NCI-H748 (cell line): ENCODE data around the gene RIN3.
A peak's percentile ranks its signal among the peaks of the same experiment; 100 is the strongest.

Experiments
- DNase-seq: peaks from one replicate; lab custom pipeline; 2025; ENCODE audit not compliant: unreplicated experiment; lab: John Stamatoyannopoulos, UW

The RIN3 gene

GRCh38 chr14:92706386-92706785 lies 192.8 kb downstream of the RIN3 start:
- no peak for DNase-seq

DNA sequence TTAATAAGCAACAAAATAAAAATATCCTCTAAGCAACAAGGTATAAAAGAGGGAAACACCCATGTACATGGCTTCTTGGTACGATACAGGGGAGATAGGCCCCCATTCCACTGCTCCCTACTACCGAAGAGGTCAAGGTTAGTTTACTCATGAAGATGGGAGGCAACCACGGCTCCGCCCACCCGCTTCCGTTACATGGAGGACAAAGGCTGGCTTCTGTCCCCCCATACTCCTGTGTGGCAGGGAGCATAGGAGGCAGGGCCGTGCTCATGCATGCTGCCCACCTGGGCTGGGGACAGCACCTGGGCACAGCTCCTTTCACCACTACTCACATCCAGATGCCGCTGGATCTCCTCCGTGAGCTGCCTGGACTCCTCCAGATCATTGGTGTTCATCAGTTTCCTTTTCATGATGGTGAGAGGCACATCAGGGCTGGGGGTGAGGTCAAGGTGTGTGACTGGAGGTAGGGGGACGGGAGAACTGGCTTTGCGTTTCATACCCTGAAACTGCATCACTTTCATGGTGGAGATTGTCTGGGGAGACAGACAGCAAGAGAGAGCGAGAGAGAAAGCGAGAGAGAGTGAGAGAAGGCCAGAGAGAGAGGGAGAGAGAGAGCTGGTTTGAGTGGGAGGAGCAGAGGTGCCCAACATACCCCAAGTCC lies 195.9 kb downstream of the RIN3 start:
- no peak for DNase-seq

DNA sequence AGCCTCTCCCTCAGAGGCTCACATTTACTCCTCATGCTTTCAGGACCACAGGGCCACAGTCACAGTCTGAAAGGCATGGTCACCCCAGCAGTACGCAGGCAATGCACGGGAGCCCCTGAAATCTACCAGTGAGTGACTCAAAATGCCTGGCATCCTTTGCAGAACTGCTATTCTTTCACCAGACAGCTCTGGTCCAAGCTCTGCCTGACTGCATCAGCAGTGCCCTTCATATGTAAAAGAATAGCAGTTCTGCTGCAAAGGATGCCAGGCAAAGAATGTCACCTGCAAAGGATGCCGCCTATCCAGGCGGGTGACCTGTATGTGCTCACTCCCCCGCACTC lies 196.4 kb downstream of the RIN3 start:
- DNase-seq = no peak

DNA sequence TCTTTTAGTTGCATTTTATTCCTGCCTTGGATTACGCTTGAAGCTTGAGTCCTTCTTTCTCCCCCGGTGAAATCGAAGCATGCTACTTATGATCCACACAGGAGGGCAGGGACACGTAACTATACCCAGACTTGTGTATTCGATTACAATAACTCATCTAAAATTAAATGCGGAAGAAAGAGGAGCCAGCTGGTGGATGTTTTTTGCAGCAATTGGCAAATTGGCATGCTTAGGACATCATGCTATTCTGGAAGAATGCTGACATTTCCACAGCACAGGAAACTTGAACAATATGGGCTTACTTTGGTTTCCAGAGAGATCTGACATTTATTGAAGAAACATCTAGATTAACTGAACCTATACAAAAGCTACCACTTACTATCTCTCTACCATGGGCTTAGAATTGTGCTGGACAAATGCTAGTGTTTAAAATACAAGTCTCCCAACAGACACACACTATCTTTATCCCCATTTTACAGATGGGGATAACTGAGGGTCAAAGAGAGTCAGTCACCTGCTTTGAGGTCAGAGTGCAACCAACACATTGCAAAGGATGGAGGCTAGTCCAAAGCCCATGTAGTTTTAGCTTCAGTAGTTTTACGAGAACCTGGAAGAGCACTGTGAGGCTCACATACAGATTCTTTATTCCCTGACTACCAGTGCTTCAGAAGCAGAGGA lies 198.5 kb downstream of the RIN3 start:
- DNase-seq = no peak

GRCh38 chr14:92712654-92713051 lies 199.1 kb downstream of the RIN3 start:
- no peak for DNase-seq

- peak; percentile 83 for DNase-seq
Observed at GRCh38 chr14:92714739-92715307, 201.2 kb downstream of the RIN3 start.

- DNase-seq = no peak
Observed at GRCh38 chr14:92716131-92716530, 202.6 kb downstream of the RIN3 start.

GRCh38 chr14:92717571-92718042 lies 204.0 kb downstream of the RIN3 start:
- no peak for DNase-seq

DNA sequence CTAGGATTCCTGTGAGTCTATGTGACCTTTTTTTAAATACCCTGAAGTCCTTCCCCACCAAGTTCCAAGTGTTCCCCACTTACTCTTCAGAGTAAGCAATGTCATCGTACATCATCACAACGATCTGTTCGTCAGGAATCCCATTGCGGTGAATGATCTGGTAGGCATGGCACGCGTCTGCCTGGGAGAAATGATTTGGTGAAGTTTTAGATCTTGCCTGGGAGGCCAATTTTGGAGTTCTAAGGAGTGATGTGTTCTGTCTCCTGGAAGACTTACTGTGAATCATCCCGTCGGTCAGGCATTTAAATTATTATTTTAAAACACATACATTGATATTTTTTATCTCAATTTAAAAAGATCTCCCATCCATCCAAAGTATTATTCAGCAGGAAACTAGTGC lies 205.1 kb downstream of the RIN3 start:
- no peak for DNase-seq

- no peak for DNase-seq
Observed at GRCh38 chr14:92719421-92719820, 205.8 kb downstream of the RIN3 start.

- DNase-seq = peak; percentile 52
Observed at GRCh38 chr14:92719890-92720323, 206.3 kb downstream of the RIN3 start.

DNA sequence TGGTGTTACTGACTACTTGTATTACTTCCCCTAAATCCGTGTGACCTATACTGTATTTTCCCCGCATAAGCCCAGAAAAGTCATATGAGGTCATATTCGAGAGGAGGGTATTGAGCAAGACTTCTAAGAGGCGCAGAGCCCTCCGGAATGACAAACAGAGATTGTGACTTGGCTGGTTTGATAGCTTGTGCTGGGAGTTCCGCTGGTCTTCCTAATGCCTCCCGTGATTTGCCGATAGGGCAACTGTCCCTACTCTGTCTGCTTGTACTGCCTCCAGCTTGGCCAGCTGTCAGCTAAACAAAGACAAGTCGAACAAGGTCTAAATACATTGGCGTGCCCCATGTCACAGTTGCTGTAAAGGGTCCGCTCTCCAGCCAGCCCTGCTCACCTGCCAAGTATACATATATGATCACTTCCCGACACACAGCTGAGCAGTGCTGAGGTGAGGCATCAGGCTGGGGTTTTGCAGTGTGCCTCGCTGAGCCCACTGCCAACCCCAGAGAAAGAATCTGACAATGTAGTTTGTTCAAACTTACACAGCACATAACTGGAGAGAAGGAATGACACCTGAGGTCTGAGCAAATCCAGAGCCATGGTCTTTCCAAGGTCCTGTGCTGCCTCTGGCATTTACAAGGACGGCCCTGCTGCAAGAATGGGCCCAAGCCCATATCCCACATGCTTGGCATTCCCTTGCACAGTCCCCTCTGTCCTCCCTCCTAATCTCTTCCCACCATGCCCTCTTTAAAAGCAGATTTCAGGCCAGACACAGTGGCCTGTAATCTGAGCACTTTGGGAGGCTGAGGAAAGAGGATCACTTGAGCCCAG lies 211.1 kb downstream of the RIN3 start:
- no peak for DNase-seq

DNA sequence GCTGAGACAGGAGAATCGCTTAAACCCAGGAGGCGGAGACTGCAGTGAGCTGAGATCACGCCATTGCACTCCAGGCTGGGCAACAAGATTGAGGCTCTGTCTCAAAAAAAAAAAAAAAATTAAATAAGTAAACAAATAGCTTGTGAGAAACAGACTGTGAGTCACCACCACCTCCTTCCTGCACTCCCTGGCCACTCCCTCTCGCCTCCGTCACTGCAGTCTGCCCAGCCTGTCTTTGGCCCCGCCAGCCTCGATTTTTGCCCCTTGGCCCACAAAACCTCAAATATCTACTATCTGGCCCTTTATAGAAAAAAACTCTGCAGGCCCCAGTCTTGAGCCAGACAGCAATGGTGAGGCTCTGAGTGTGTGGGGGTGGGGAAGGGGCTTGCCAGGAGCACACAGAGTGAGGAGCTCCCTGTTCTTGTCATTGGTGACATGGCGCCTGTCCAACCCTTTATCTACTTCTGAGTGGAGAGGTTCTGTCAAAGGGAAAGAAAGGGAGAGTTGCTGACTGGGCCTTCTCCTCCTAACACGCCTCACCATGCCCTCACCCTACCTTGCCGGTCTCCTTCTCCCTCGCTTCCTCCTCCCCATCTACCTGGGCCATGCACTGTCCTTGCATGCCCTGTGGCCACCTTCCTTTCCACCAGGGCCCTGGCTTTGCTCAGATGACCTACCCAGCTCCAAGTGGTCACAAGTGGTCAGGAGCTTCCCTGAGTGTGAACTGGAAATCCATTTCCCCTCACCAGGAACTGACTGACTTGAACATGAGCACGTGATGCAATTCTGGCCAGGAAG lies 212.8 kb downstream of the RIN3 start:
- DNase-seq = no peak

GRCh38 chr14:92726933-92727262 lies 213.3 kb downstream of the RIN3 start:
- DNase-seq = no peak

DNA sequence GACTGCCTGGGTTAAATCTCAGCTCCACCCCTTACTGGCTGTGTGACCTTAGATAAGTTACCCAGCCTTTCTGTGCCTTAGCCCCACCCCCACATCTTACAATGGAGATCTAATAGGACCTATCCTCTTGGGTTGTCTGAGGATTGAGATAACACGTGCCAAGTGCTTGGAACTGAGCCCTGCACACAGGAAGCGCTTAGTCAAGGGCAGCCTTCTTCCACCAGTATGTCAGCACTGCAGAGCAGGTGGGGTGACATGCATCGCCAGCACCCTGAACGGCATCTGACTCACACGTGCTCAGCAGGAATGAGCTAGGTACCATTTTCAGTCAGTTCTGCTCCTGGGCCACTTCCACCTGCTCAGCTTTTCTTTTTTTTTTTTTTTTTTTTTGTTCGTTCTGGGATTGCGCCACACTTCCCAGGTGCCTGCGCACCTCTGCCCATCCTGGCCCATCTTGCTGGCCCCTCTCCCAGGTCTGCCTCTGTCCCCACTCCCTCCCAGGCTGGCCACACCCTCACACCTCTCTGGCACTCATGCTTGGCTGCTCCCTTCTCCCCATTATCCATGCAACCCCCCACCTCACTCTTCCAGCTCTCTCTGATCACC lies 215.3 kb downstream of the RIN3 start:
- DNase-seq = no peak

DNA sequence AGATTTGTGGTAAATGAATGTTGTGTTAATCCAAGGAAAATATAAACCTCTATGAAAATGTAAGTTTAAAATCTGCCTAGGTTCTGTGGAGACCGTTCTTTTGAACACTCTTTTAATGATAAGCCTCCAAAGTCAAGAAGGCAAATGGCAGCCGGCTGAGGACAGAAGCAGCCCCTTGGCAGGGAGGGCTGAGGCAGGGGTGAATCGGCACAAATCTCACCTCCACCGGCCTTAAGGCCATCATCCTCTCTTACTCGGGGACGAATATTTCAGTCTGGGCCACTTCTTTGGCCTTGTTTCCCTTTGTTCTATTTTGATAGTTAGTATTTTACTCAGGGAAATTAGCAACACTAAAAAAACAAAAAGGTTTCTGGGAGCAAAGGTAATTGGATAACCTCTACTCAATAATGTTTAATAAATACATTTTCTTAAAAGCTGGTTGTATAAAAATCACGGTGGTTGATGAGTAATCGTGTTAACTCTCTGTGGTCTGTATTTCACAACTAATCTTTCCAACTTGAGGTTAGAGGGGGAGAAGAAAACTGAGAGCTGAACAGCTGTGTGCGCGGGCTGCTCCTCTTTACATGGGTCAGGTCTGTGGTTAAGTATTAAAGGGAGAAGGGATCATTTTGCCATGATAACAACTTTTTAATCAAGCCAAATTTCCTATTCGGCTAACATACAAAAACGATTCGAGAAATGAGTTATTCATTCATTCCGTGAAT lies 216.2 kb downstream of the RIN3 start:
- no peak for DNase-seq

- no peak for DNase-seq
Observed at GRCh38 chr14:92731622-92732115, 218.1 kb downstream of the RIN3 start.

GRCh38 chr14:92733007-92733406 lies 219.4 kb downstream of the RIN3 start:
- no peak for DNase-seq

DNA sequence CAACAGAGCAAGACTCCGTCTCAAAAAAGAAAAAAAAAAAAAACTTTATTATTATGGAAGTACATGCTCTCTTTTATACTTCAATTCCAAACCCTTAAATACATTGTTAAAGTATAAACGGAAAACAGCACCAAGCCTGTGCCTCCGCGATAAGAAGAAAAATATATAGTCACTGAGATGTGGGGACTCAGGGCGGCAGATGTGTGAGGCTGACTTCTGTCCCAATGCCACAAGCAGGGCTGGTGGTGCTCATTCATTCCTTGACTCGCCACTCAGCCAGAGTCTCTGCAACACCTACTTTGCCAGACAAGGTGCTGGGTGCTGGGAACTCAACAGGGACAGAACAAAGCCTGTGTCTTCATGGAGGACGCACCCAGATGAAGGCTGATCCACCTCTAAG lies 221.0 kb downstream of the RIN3 start:
- no peak for DNase-seq

DNA sequence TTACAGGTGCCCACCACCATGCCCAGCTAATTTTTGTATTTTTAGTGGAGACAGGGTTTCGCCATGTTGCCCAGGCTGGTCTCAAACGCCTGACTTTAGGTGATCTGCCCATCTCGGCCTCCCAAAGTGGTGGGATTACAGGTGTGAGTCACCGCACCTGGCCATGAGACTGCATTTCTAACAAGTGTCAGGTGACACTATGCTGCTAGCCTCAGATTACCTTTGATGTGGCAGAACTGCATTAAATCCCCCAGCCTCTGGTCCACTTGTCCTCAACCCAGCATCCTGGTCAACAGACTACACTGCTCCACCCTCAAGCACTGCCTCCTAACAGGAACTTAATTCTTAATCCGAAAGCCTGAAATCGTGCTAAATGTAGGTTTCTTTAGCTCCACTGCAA lies 221.8 kb downstream of the RIN3 start:
- DNase-seq = no peak
